Measurements from ENCODE around the gene TMEM60. TPM values are rescaled to one million over a fixed set of nuclear protein-coding genes. Genes with fewer than 3 reads are reported as not detected.

The TMEM60 gene
- total and polyA plus RNA-seq, 8 donors = 8.8 to 18.2 (median 14.5) TPM; not detected in 2

DNA sequence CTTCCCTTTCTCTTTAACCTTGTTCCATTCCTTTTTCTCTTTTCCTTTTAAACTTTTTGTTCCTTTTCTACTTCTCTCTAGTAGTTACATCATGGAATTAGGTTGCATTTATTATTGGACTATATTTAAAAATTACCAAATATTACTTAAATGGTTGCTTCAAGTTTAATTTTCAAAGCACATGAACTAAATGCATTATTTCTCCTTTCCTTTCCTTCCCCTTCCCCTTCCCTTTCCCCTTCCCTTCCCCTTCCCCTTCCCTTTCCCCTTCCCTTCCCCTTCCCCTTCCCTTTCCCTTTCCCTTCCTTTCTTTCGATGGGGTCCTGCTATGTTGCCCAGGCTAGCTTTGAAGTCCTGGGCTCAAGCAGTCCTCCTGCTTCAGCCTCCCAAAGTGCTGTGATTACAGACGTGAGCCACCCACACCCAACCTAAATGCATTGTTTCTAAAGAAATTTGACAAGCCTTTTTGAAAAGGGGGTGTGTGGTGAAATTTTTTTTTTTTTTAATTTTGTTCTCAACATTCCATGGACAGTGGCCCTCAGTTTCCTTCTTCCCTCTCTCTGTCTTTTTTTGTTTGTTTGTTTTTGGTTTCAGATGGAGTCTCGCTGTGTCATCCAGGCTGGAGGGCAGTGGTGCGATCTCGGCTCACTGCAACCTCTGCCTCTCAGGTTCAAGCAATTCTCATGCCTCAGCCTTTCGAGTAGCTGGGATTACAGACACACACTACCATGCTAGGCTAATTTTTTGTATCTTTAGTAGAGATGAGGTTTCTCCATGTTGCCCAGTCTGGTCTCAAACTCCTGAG lies 31.2 kb downstream of the TMEM60 start:
- Histone ChIP-seq H3K4me1 (peaks cover 7 to 45% (median 21%) of the 10 kb centered on the region in 4 donors), H3K36me3 (peaks cover 0 to 43% (median 30%) of the 10 kb centered on the region in 4 donors), H3K9me3 (no peaks in the 10 kb centered on the region), H3K27ac (no peak overlapping the region), H3K27me3 (no peaks in the 10 kb centered on the region), H3K4me3 (no peak overlapping the region)
- 90 to 93% (median 92%) methylated on average over 6 of the region's 6 CpGs for WGBS, 5 donors
- no peak for DNase-seq
- TF ChIP-seq POLR2AphosphoS5 (IDR thresholded peaks at IDR 0.05) (no peak), POLR2A (IDR thresholded peaks at IDR 0.05) (no peak), EP300 (IDR thresholded peaks at IDR 0.05) (no peak)
- TF ChIP-seq, protein P1, sequence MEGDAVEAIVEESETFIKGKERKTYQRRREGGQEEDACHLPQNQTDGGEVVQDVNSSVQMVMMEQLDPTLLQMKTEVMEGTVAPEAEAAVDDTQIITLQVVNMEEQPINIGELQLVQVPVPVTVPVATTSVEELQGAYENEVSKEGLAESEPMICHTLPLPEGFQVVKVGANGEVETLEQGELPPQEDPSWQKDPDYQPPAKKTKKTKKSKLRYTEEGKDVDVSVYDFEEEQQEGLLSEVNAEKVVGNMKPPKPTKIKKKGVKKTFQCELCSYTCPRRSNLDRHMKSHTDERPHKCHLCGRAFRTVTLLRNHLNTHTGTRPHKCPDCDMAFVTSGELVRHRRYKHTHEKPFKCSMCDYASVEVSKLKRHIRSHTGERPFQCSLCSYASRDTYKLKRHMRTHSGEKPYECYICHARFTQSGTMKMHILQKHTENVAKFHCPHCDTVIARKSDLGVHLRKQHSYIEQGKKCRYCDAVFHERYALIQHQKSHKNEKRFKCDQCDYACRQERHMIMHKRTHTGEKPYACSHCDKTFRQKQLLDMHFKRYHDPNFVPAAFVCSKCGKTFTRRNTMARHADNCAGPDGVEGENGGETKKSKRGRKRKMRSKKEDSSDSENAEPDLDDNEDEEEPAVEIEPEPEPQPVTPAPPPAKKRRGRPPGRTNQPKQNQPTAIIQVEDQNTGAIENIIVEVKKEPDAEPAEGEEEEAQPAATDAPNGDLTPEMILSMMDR (IDR thresholded peaks at IDR 0.05) = no peak
- intact Hi-C loops (cut with DNase I; ENCODE audit: low total_unique reads) = no loop called here

DNA sequence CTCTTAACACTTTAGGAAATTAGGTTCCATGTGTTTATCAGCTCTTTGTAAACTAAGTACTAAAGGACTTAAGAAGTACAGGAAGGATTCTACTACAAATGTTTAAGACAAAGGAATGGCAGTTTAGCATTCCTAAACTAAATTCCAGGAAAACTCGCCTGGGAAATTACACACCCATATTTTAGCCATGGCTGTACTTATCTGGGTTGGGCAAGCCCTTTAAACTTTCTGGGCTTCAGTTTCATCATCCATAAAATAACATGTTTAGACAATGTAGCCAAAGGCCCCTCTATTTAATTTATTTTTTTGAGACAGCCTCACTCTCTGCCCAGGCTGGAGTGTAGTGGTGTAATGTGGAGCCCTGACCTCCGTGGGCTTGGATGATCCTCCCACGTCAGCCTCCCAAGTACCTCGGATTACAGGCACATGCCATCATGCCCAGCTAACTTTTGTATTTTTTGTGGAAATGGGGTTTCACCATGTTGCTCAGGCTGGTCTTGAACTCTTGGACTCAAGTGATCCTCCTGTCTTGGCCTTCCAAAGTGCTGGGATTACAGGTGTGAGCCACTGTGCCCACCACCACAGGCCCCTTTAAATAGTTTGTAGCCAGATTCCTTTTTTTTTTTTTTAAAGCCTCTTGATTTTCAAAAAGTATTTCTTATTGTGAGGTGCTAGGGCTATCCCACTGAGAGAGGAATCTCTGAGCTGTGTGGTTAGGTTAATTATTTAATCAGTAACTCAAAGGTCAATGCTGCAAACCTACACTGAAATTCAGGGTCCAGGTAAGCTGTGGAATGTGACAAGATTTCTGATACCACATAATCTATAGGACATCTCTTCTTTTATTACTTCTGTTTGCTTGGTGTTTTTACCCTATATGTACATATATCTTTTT lies 32.1 kb downstream of the TMEM60 start:
- peak overlapping the region in 3 of 5 donors; percentile 2 to 28 (median 7) for H3K27ac ChIP-seq
- DNase-seq = peak in 1 of 2 donors; percentile 26
- H3K9me3 ChIP-seq = no peaks in the 10 kb centered on the region
- peaks cover 0 to 37% (median 27%) of the 10 kb centered on the region in 4 donors for H3K36me3 ChIP-seq
- peaks cover 7 to 53% (median 24%) of the 10 kb centered on the region in 4 donors for H3K4me1 ChIP-seq
- WGBS, 5 donors = 67 to 84% (median 81%) methylated on average over 4 of the region's 4 CpGs
- no peak for TF ChIP-seq POLR2A (IDR thresholded peaks at IDR 0.05)
- no peak for TF ChIP-seq POLR2AphosphoS5 (IDR thresholded peaks at IDR 0.05)
- no peak for TF ChIP-seq EP300 (IDR thresholded peaks at IDR 0.05)
- TF ChIP-seq, protein P1 (IDR thresholded peaks at IDR 0.05) = no peak
- no peak overlapping the region for H3K4me3 ChIP-seq
- no peaks in the 10 kb centered on the region for H3K27me3 ChIP-seq
- intact Hi-C loops (cut with DNase I; ENCODE audit: low total_unique reads) = no loop called here

DNA sequence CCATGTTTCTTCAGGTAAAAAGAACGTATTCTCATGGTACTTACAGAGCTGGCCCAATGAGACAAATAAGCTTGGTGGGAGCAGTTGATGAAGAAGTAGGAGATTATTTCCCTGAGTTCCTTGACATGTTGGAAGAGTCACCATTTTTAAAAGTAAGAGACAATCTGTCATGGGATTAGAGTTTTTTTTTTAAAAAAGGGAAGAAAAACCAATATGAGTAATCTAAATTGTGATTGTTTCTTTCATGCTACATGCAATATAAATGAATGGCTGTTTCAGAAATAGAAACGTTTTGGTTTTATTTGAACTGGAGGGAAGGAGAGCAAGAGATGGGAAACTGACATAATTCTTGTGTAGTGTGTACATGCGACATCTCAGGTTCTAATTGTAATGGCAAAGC lies 32.8 kb downstream of the TMEM60 start:
- 66 to 68% (median 67%) methylated on average over 3 of the region's 3 CpGs for WGBS, 5 donors
- no peaks in the 10 kb centered on the region for H3K27me3 ChIP-seq
- no peak overlapping the region for H3K27ac ChIP-seq
- DNase-seq = no peak
- H3K9me3 ChIP-seq = no peaks in the 10 kb centered on the region
- H3K4me1 ChIP-seq = peaks cover 7 to 60% (median 27%) of the 10 kb centered on the region in 4 donors
- intact Hi-C loops (cut with DNase I; ENCODE audit: low total_unique reads) = no loop called here
- no peak overlapping the region for H3K4me3 ChIP-seq
- TF ChIP-seq POLR2AphosphoS5 (IDR thresholded peaks at IDR 0.05) (no peak), EP300 (IDR thresholded peaks at IDR 0.05) (no peak), POLR2A (IDR thresholded peaks at IDR 0.05) (no peak)
- TF ChIP-seq, protein P1 (IDR thresholded peaks at IDR 0.05) = no peak
- H3K36me3 ChIP-seq = peaks cover 0 to 30% (median 20%) of the 10 kb centered on the region in 4 donors

DNA sequence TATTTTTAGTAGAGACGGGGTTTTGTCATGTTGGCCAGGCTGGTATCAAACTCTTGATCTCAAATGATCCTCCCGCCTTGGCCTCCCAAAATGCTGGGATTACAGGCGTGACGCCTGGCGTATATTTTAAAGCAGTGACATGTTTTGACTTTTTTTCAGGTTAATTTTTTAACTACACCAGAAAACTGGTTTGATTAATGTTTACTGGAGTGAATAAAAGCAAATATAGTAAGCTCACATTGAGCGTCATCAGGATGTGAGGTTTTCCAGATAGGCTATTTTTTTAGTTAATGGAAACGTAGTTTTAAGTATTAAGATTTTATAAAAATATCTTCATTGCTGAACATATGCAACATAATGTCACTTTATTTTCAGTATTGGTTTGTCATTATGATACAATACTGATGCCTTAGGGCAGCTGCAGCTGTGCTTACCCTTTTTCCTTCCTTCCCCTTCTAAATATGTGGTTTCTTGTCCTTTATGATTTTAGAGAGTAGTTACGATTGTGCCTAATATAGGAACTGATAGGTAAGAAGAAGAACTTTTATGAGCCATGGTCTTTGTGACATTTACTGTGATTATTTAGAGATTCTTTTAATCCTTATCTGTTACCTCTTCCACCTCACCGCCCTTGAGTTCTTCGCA lies 37.3 kb downstream of the TMEM60 start:
- Histone ChIP-seq H3K27me3 (no peaks in the 10 kb centered on the region), H3K4me3 (no peak overlapping the region), H3K9me3 (no peaks in the 10 kb centered on the region), H3K4me1 (peaks cover 13 to 82% (median 42%) of the 10 kb centered on the region in 4 donors), H3K36me3 (no peaks in the 10 kb centered on the region), H3K27ac (peak overlapping the region in 2 of 5 donors; percentile 5 to 14)
- DNase-seq = no peak
- 46 to 66% (median 65%) methylated on average over 10 of the region's 10 CpGs for WGBS, 5 donors
- intact Hi-C loops (cut with DNase I; ENCODE audit: low total_unique reads) = no loop called here
- TF ChIP-seq, protein P1 (IDR thresholded peaks at IDR 0.05) = no peak
- TF ChIP-seq POLR2AphosphoS5 (IDR thresholded peaks at IDR 0.05) = no peak
- TF ChIP-seq POLR2A (IDR thresholded peaks at IDR 0.05) = no peak
